OCI-LY1 (cell line): ENCODE data around the gene TK1.

ENCODE experiments used
- CTCF ChIP-seq: fragments of 200-600 bp; sonication (generic), shearing (Covaris generic); IDR thresholded peaks from 2 replicates; pipeline ENCODE4 v1.5.1; 2017; ENCODE audit warnings: mild to moderate bottlenecking, antibody characterized with exemption, low read length, moderate library complexity, mixed read lengths
- EZH2 ChIP-seq: fragments of 200-600 bp; sonication (generic), shearing (Covaris generic); IDR thresholded peaks from 2 replicates; pipeline ENCODE4 v1.8.0; 2017; ENCODE audit warnings: borderline replicate concordance, mixed run types, mild to moderate bottlenecking, antibody characterized with exemption, low read length, moderate library complexity, mixed read lengths

GRCh38 chr17:78214016-78214705 is 27.3 kb upstream of the TK1 start, which contains the start of gene BIRC5:
- no peak for TF ChIP-seq CTCF
- no peak for TF ChIP-seq EZH2
